C4-2B (cell line): ENCODE data around the gene PLD1.

Source experiments
- CTCF ChIP-seq: fragments of 450-650 bp; conservative IDR thresholded peaks from 2 replicates; pipeline ENCODE4 v1.5.1; 2017; ENCODE audit warnings: mild to moderate bottlenecking
- ZFX ChIP-seq: fragments of 450-650 bp; IDR thresholded peaks from 2 replicates; pipeline ENCODE4 v1.6.1; 2017

- no peak for TF ChIP-seq CTCF
- TF ChIP-seq ZFX: no peak
Observed at GRCh38 chr3:171835116-171835515, 24.8 kb upstream of the PLD1 start.
